Testis (tissue), 2 donors: ENCODE results near the gene THRB.

Source experiments
- CTCF ChIP-seq, 3 experiments: fragments of 450-650 bp in 2 of 3; fragments of 200-600 bp in 1 of 3; sonication (generic) in 1 of 3; IDR thresholded peaks; one replicate each; pipeline ENCODE4 v1.5.1; 2016 to 2019; ENCODE audit warnings: antibody characterized with exemption in 3 of 3, mild to moderate bottlenecking in 2 of 3, moderate library complexity in 1 of 3
- POLR2A ChIP-seq: fragments of 450-650 bp; IDR thresholded peaks from one replicate; pipeline ENCODE4 v1.6.1; 2017; ENCODE audit warnings: antibody characterized with exemption, mild to moderate bottlenecking, moderate library complexity

GRCh38 chr3:24523988-24524727 lies 29.5 kb upstream of the THRB start:
- TF ChIP-seq CTCF (IDR thresholded peaks at IDR 0.05): no peak
- no peak for TF ChIP-seq POLR2A
